ENCODE measurements around the gene P2RY6. TPM values are rescaled to one million over a fixed set of nuclear protein-coding genes. Genes with fewer than 3 reads are reported as not detected.

Gene P2RY6
- polyA plus RNA-seq, 1 donor, result 2.4 TPM

GRCh38 chr11:73237471-73238290 is 34.5 kb upstream of the P2RY6 start:
- no peak for DNase-seq

- DNase-seq, result no peak
These were observed 33.0 kb upstream of the P2RY6 start for GRCh38 chr11:73239111-73239521.

GRCh38 chr11:73239571-73240189 is 32.5 kb upstream of the P2RY6 start:
- DNase-seq, result no peak

- no peak for DNase-seq
These were observed 31.9 kb upstream of the P2RY6 start for GRCh38 chr11:73240190-73240781.

GRCh38 chr11:73241300-73241699 is 30.8 kb upstream of the P2RY6 start:
- DNase-seq, result no peak

- DNase-seq, result peak; percentile 67
These were observed 29.7 kb upstream of the P2RY6 start for GRCh38 chr11:73242251-73243092.

GRCh38 chr11:73243093-73243485 is 29.0 kb upstream of the P2RY6 start:
- no peak for DNase-seq

- no peak for DNase-seq
These were observed 27.4 kb upstream of the P2RY6 start for GRCh38 chr11:73244589-73245240.

GRCh38 chr11:73245461-73245860 is 26.7 kb upstream of the P2RY6 start:
- no peak for DNase-seq

- DNase-seq, result no peak
These were observed 25.8 kb upstream of the P2RY6 start for GRCh38 chr11:73246303-73246702.

- DNase-seq, result no peak
These were observed 23.5 kb upstream of the P2RY6 start for GRCh38 chr11:73248526-73249185.

- DNase-seq, result no peak
These were observed 22.8 kb upstream of the P2RY6 start for GRCh38 chr11:73249304-73249703.

GRCh38 chr11:73249853-73250783 is 22.0 kb upstream of the P2RY6 start:
- DNase-seq, result no peak

GRCh38 chr11:73252577-73253191 is 19.5 kb upstream of the P2RY6 start:
- no peak for DNase-seq

GRCh38 chr11:73257342-73258103 is 14.6 kb upstream of the P2RY6 start:
- DNase-seq, result no peak

GRCh38 chr11:73258104-73259035 is 13.8 kb upstream of the P2RY6 start:
- DNase-seq, result no peak

GRCh38 chr11:73259406-73260126 is 12.6 kb upstream of the P2RY6 start:
- no peak for DNase-seq

GRCh38 chr11:73260127-73260457 is 12.0 kb upstream of the P2RY6 start:
- DNase-seq, result no peak
